ENCODE results near the gene C7. TPM values are rescaled to one million over a fixed set of nuclear protein-coding genes. Genes with fewer than 3 reads are reported as not detected.

C7 gene
- total and polyA plus RNA-seq, 2 of the 13 experiments (the other 11 are each of a cell fraction or from before 2014, with no cell fraction given), result 1.7 to 3.5 TPM

- in situ Hi-C loops (cut with HindIII; ENCODE audit: extremely low pct_ligation_motif_present, low pct_unique_long_range_greater_than_20kb) (loop anchor here (5.0 kb wide), 1 partner anchor 122 kb away; the partner anchor contains the start of gene TTC33), intact Hi-C loops (cut with micrococcal nuclease; ENCODE audit: unreplicated experiment) (loop anchor here (2.0 to 5.0 kb wide), 2 partner anchors 45 to 932 kb away; partner anchors contain the start of gene RPL37)
- no TSS peak for BruUV-seq (replicated peaks)
- Histone ChIP-seq H3K9ac (ENCODE audit: insufficient read depth, low read depth, low read length) (no peak overlapping the region), H4K20me1 (ENCODE audit: insufficient read depth, low read length) (no peaks in the 10 kb centered on the region), H3K27ac (ENCODE audit: extremely low read length, insufficient read depth, low read length) (no peak overlapping the region), H3K79me2 (ENCODE audit: insufficient read depth, low read length) (no peaks in the 10 kb centered on the region), H3K4me1 (ENCODE audit: insufficient read depth, low read length) (peaks cover 15% of the 10 kb centered on the region), H3K27me3 (ENCODE audit: control insufficient read depth in 1 of 2, insufficient read depth in 2 of 2, low read length in 2 of 2) (no peaks in the 10 kb centered on the region), H3K4me2 (ENCODE audit: low read depth, low read length) (no peak overlapping the region), H3K36me3 (replicated peaks in 1 of 2; ENCODE audit: control insufficient read depth in 1 of 2, insufficient read depth in 2 of 2, low read length in 2 of 2) (no peaks in the 10 kb centered on the region), H3K9me3 (ENCODE audit: low read length) (peaks cover 10% of the 10 kb centered on the region; the same call in 1 of the 2 replicates), H3K4me3 (replicated peaks in 1 of 3; ENCODE audit: insufficient read depth in 1 of 3, low read depth in 2 of 3, low read length in 3 of 3) (no peak overlapping the region), H2AFZ (ENCODE audit: low read length) (no peak overlapping the region)
- TF ChIP-seq STAG1 (CRISPR knock-in tag; IDR thresholded peaks at IDR 0.05), result peak; percentile 76
- TF ChIP-seq, protein P1, sequence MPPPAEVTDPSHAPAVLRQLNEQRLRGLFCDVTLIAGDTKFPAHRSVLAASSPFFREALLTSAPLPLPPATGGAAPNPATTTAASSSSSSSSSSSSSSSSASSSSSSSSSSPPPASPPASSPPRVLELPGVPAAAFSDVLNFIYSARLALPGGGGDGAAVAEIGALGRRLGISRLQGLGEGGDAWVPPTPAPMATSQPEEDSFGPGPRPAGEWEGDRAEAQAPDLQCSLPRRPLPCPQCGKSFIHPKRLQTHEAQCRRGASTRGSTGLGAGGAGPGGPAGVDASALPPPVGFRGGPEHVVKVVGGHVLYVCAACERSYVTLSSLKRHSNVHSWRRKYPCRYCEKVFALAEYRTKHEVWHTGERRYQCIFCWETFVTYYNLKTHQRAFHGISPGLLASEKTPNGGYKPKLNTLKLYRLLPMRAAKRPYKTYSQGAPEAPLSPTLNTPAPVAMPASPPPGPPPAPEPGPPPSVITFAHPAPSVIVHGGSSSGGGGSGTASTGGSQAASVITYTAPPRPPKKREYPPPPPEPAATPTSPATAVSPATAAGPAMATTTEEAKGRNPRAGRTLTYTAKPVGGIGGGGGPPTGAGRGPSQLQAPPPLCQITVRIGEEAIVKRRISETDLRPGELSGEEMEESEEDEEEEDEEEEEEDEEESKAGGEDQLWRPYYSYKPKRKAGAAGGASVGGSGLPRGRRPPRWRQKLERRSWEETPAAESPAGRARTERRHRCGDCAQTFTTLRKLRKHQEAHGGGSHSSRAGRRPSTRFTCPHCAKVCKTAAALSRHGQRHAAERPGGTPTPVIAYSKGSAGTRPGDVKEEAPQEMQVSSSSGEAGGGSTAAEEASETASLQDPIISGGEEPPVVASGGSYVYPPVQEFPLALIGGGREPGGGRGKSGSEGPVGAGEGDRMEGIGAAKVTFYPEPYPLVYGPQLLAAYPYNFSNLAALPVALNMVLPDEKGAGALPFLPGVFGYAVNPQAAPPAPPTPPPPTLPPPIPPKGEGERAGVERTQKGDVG (CRISPR knock-in tag; IDR thresholded peaks at IDR 0.05; ENCODE audit: borderline replicate concordance), result no peak
- peak; percentile 29; the same call in 1 of the 2 replicates for TF ChIP-seq SMC3 (IDR thresholded peaks at IDR 0.05; ENCODE audit: low read length)
- no peak for TF ChIP-seq PRDM10 (CRISPR knock-in tag; IDR thresholded peaks at IDR 0.05; ENCODE audit: low read depth)
- TF ChIP-seq CTCF (CRISPR knock-in tag; IDR thresholded peaks at IDR 0.05), result peak; percentile 51
- 0 out of 2 replicates have a peak, but pooled peaks have one; percentile 27 for TF ChIP-seq RAD21 (CRISPR knock-in tag; IDR thresholded peaks at IDR 0.05)
- TF ChIP-seq, protein P2, sequence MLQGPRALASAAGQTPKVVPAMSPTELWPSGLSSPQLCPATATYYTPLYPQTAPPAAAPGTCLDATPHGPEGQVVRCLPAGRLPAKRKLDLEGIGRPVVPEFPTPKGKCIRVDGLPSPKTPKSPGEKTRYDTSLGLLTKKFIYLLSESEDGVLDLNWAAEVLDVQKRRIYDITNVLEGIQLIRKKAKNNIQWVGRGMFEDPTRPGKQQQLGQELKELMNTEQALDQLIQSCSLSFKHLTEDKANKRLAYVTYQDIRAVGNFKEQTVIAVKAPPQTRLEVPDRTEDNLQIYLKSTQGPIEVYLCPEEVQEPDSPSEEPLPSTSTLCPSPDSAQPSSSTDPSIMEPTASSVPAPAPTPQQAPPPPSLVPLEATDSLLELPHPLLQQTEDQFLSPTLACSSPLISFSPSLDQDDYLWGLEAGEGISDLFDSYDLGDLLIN (CRISPR knock-in tag; IDR thresholded peaks at IDR 0.05; ENCODE audit: borderline replicate concordance), result no peak
- FAIRE-seq (peak; percentile 56), DNase-seq (ENCODE audit: low spot score) (peak; percentile 10), ATAC-seq (peak; percentile 33; the same call in 1 of the 3 replicates)
- POLR2A ChIA-PET, result no interaction called here
- CTCF ChIA-PET (ENCODE audit: low intra/inter-chr PET ratio, low total read pairs), result interaction anchor here (1.1 kb wide), 1 partner anchor 1163 kb away, joined by 3 read pairs; no protein-coding TSS in a partner anchor
- 16% methylated on average over 10 of the region's 10 CpGs for WGBS (ENCODE audit: low lambda C conversion rate)
These were observed 29.9 kb upstream of the C7 start for GRCh38 chr5:40879163-40879942.
